A549 (cell line): ENCODE data around the gene NFE2L3. TPM values are rescaled to one million over a fixed set of nuclear protein-coding genes. Genes with fewer than 3 reads are reported as not detected.
"Not testable (repeated sequence)": the region's sequence is repeated elsewhere in the genome, so short reads cannot be mapped to it uniquely, and the experiment has no call there.

Experiments used
- ATAC-seq, 2 experiments: fragments of 200-7000 bp in 1 of 2; fragments of >200 bp in 1 of 2; cut with Nextera tagmentation in 1 of 2; cut with Tn5 transposase in 1 of 2; 3 replicates each; pipeline versions ENCODE4 v1.8.0 to v1.9.1; 2018 to 2020; ENCODE audit warnings: mild to moderate bottlenecking in 1 of 2, moderate library complexity in 1 of 2
- CTCF ChIA-PET: fragments of 300-600 bp; sonication (Branson Sonifier 250); formaldehyde crosslinking; extraction: SDS; loops from one replicate; lab custom pipeline; 2021; ENCODE audit warnings: antibody characterized with exemption, inconsistent platforms; lab: Yijun Ruan, JAX
- POLR2A ChIA-PET: fragments of 350-600 bp; formaldehyde crosslinking; extraction: SDS; loops from one replicate; lab custom pipeline; 2021; ENCODE audit warnings: antibody characterized with exemption, inconsistent platforms; lab: Yijun Ruan, JAX
- DNase-seq, 2 experiments: peaks; one replicate each; pipeline versions ENCODE4 v3.0.0 to v3.0.0-alpha.2; 2011 to 2016; ENCODE audit warnings: low read depth in 1 of 2, low spot score in 1 of 2
- FAIRE-seq: peaks from 2 replicates; lab custom pipeline; 2011; peaks lifted over from hg19 to GRCh38; lab: Jason Lieb, UNC
- H3K27ac ChIP-seq, 2 experiments: fragments of >200 bp; sonication (Bioruptor Twin); formaldehyde crosslinking; 3 replicates each; pipeline ENCODE4 v1.5.1; 2016 to 2017
- H3K4me1 ChIP-seq: fragments of >200 bp; sonication (Bioruptor Twin); formaldehyde crosslinking; 3 replicates; pipeline ENCODE4 v1.6.1; 2016
- H3K4me2 ChIP-seq: fragments of >200 bp; sonication (Bioruptor Twin); formaldehyde crosslinking; 3 replicates; pipeline ENCODE4 v1.6.1; 2016
- H3K4me3 ChIP-seq: fragments of >200 bp; sonication (Bioruptor Twin); formaldehyde crosslinking; 3 replicates; pipeline ENCODE4 v1.5.1; 2016
- H3K9me3 ChIP-seq: fragments of >200 bp; sonication (Bioruptor Twin); formaldehyde crosslinking; 3 replicates; pipeline ENCODE4 v1.6.1; 2016
- ATOH8 ChIP-seq: fragments of 250-450 bp; sonication (Bioruptor Pico); IDR thresholded peaks from 2 replicates; pipeline ENCODE4 v1.5.0; 2020; ENCODE audit warnings: low read depth, mild to moderate bottlenecking, moderate library complexity
- BCL3 ChIP-seq: fragments of >200 bp; sonication (Bioruptor Twin); formaldehyde crosslinking; IDR thresholded peaks from 3 replicates; pipeline ENCODE4 v1.6.1; 2016
- BHLHE40 ChIP-seq: IDR thresholded peaks from 2 replicates; pipeline ENCODE4 v1.6.1; 2012; ENCODE audit warnings: low read depth, low read length, inconsistent platforms
- CBX8 ChIP-seq: fragments of 200-600 bp; sonication (generic); IDR thresholded peaks from 2 replicates; pipeline ENCODE4 v1.6.1; 2016
- CEBPB ChIP-seq, 2 experiments: fragments of >200 bp in 1 of 2; sonication (Bioruptor Twin) in 1 of 2; formaldehyde crosslinking in 1 of 2; IDR thresholded peaks; 2 replicates each; pipeline ENCODE4 v1.6.1; 2012 to 2016
- CHD4 ChIP-seq: fragments of 200-600 bp; sonication (generic); IDR thresholded peaks from 2 replicates; pipeline ENCODE4 v1.6.1; 2016; ENCODE audit warnings: antibody characterized with exemption, mild to moderate bottlenecking, borderline replicate concordance
- EHMT2 ChIP-seq: fragments of 200-600 bp; sonication (generic); IDR thresholded peaks from 2 replicates; pipeline ENCODE4 v1.6.1; 2016; ENCODE audit warnings: antibody characterized with exemption, low read depth, mild to moderate bottlenecking, moderate library complexity
- FOXS1 ChIP-seq: fragments of 250-450 bp; sonication (Bioruptor Pico); IDR thresholded peaks from 2 replicates; pipeline ENCODE4 v1.5.0; 2020; ENCODE audit warnings: mild to moderate bottlenecking, moderate library complexity
- HEYL ChIP-seq: fragments of 250-450 bp; sonication (Bioruptor Pico); IDR thresholded peaks from 2 replicates; pipeline ENCODE4 v1.8.0; 2021; ENCODE audit warnings: mild to moderate bottlenecking, moderate library complexity
- HOXB5 ChIP-seq: fragments of 250-450 bp; sonication (Bioruptor Pico); IDR thresholded peaks from 2 replicates; pipeline ENCODE4 v1.5.0; 2020; ENCODE audit warnings: mild to moderate bottlenecking, moderate library complexity
- KDM5A ChIP-seq: fragments of 200-600 bp; sonication (generic); IDR thresholded peaks from 2 replicates; pipeline ENCODE4 v1.6.1; 2016; ENCODE audit warnings: antibody characterized with exemption, mild to moderate bottlenecking
- MAX ChIP-seq: IDR thresholded peaks from 2 replicates; pipeline ENCODE4 v1.6.1; 2012
- MAZ ChIP-seq: fragments of 150-350 bp; IDR thresholded peaks from 2 replicates; pipeline ENCODE4 v1.6.1; 2014; ENCODE audit warnings: antibody characterized with exemption, low read depth, low read length, borderline replicate concordance
- RARB ChIP-seq: fragments of 250-450 bp; sonication (Bioruptor Pico); IDR thresholded peaks from 2 replicates; pipeline ENCODE4 v1.8.0; 2021; ENCODE audit warnings: mild to moderate bottlenecking, moderate library complexity
- RCOR1 ChIP-seq: fragments of 150-350 bp; IDR thresholded peaks from 2 replicates; pipeline ENCODE4 v1.6.1; 2014; ENCODE audit warnings: antibody characterized with exemption, low read length, low read depth
- REST ChIP-seq: fragments of 200-600 bp; sonication (generic); IDR thresholded peaks from 2 replicates; pipeline ENCODE4 v1.6.1; 2016; ENCODE audit warnings: antibody characterized with exemption, mild to moderate bottlenecking, moderate library complexity
- SREBF2 ChIP-seq: fragments of 450-650 bp; IDR thresholded peaks from 2 replicates; pipeline ENCODE4 v1.6.1; 2014; ENCODE audit warnings: mild to moderate bottlenecking, moderate library complexity
- USF2 ChIP-seq: fragments of 450-650 bp; IDR thresholded peaks from 2 replicates; pipeline ENCODE4 v1.6.1; 2014; ENCODE audit warnings: antibody characterized with exemption
- WGBS: methylation state at CpG from one replicate; pipeline ENCODE4 v1.1.6; 2017; ENCODE audit errors: missing lambda C conversion rate; 5-methylcytosine and 5-hydroxymethylcytosine counted together
- polyA plus RNA-seq, 4 experiments: library from polyadenylated mRNA; depleted of rRNA in 3 of 4; stranded (reverse); fragments of >200 nt; fragmentation: RNase III in 1 of 4; extraction: RNeasy Plus Mini Kit Qiagen cat#74134 plus additional on column Dnase treatment in 1 of 4; gene quantifications; 2 replicates in 3 of 4; 3 replicates in 1 of 4; pipeline ENCODE4 v1.2.3, GENCODE V29; 2011 to 2017

NFE2L3 gene
- polyA plus RNA-seq, 2 of the 4 experiments (the other 2 are of a cell fraction) = 4.9 to 11.4 TPM

GRCh38 chr7:26122745-26123144 is 29.3 kb upstream of the NFE2L3 start:
- Histone ChIP-seq H3K27ac (no peak overlapping the region), H3K4me2 (no peak overlapping the region), H3K4me3 (no peak overlapping the region), H3K4me1 (no peaks in the 10 kb centered on the region), H3K9me3 (no peaks in the 10 kb centered on the region)
- DNase-seq = no peak
- ChIA-PET POLR2A (no interaction called here), CTCF (no interaction called here)
- no peak for ATAC-seq
- TF ChIP-seq HOXB5 = no peak
- no peak for TF ChIP-seq CEBPB (IDR thresholded peaks at IDR 0.05)
- no peak for TF ChIP-seq REST
- TF ChIP-seq CBX8 = no peak
- no peak for TF ChIP-seq RCOR1
- TF ChIP-seq SREBF2 = no peak
- no peak for TF ChIP-seq BHLHE40
- no peak for TF ChIP-seq MAZ
- no peak for TF ChIP-seq ATOH8 (CRISPR knock-in tag)
- no peak for TF ChIP-seq MAX
- no peak for TF ChIP-seq BCL3
- no peak for TF ChIP-seq CHD4
- TF ChIP-seq RARB (CRISPR knock-in tag) = no peak
- no peak for TF ChIP-seq KDM5A
- TF ChIP-seq FOXS1 (CRISPR knock-in tag) = no peak
- no peak for TF ChIP-seq HEYL
- no peak for TF ChIP-seq EHMT2
- WGBS = 33% methylated on average over 4 of the region's 4 CpGs
- FAIRE-seq = no peak

GRCh38 chr7:26124775-26125174 is 27.2 kb upstream of the NFE2L3 start:
- POLR2A ChIA-PET, DNase-seq, H3K9me3 ChIP-seq, H3K4me2 ChIP-seq, H3K4me3 ChIP-seq, H3K27ac ChIP-seq, ATAC-seq, FAIRE-seq, H3K4me1 ChIP-seq: not testable (repeated sequence)
- TF ChIP-seq USF2 = peak; percentile 44
- CTCF ChIA-PET = interaction anchor here (1.5 kb wide), 1 partner anchor 34 kb away, joined by 4 read pairs; no protein-coding TSS in a partner anchor
- WGBS = 38% methylated on average over 4 of the region's 4 CpGs
